LNCAP (cell line): Measurements from ENCODE around the gene STK32C.

Experiments used
- CTCF ChIP-seq: fragments of 450-650 bp; IDR thresholded peaks from 2 replicates; pipeline ENCODE4 v1.5.1; 2017; ENCODE audit warnings: mild to moderate bottlenecking

The STK32C gene

GRCh38 chr10:132313305-132313704 is 5.6 kb upstream of the STK32C start:
- no peak for TF ChIP-seq CTCF

- no peak for TF ChIP-seq CTCF
Measured at GRCh38 chr10:132311338-132311939, 3.7 kb upstream of the STK32C start.

- no peak for TF ChIP-seq CTCF
Measured at GRCh38 chr10:132310701-132311337, 3.1 kb upstream of the STK32C start.

GRCh38 chr10:132309879-132310591 is 2.3 kb upstream of the STK32C start:
- TF ChIP-seq CTCF, result no peak

- no peak for TF ChIP-seq CTCF
Measured at GRCh38 chr10:132309471-132309865, 1.7 kb upstream of the STK32C start.

GRCh38 chr10:132308587-132309470 is 1.1 kb upstream of the STK32C start:
- no peak for TF ChIP-seq CTCF
